ENCODE measurements around the gene COQ7.

Gene COQ7

GRCh38 chr16:19114359-19115147, 47.1 kb downstream of the COQ7 start:
- TF ChIP-seq TEAD4 (IDR thresholded peaks at IDR 0.05) (no peak), EP300 (IDR thresholded peaks at IDR 0.05; ENCODE audit: borderline replicate concordance) (no peak), MAX (IDR thresholded peaks at IDR 0.05) (peak; percentile 52)

GRCh38 chr16:19115148-19116021, 48.0 kb downstream of the COQ7 start:
- TF ChIP-seq TEAD4 (IDR thresholded peaks at IDR 0.05) = no peak
- TF ChIP-seq RAD21 (IDR thresholded peaks at IDR 0.05; ENCODE audit: low read depth) = no peak
- TF ChIP-seq CREB1 (IDR thresholded peaks at IDR 0.05; ENCODE audit: low read depth) = no peak
- TF ChIP-seq TCF12 (IDR thresholded peaks at IDR 0.05; ENCODE audit: low read depth) = no peak
- TF ChIP-seq NFIC (IDR thresholded peaks at IDR 0.05) = no peak
- no peak for TF ChIP-seq EP300 (IDR thresholded peaks at IDR 0.05; ENCODE audit: borderline replicate concordance)
- no peak for TF ChIP-seq CEBPB (IDR thresholded peaks at IDR 0.05)
- TF ChIP-seq REST (IDR thresholded peaks at IDR 0.05; ENCODE audit: low read depth) = no peak
- no peak for TF ChIP-seq YY1 (IDR thresholded peaks at IDR 0.05; ENCODE audit: low read depth)
- TF ChIP-seq TAF1 (IDR thresholded peaks at IDR 0.05; ENCODE audit: low read depth) = no peak
- no peak for TF ChIP-seq FOXM1 (IDR thresholded peaks at IDR 0.05; ENCODE audit: borderline replicate concordance, low read depth)
- TF ChIP-seq MAX (IDR thresholded peaks at IDR 0.05) = no peak
- no peak for TF ChIP-seq EGR1 (IDR thresholded peaks at IDR 0.05)
- no peak for TF ChIP-seq USF1 (IDR thresholded peaks at IDR 0.05)

- TF ChIP-seq ZBTB7A (IDR thresholded peaks at IDR 0.05; ENCODE audit: low read depth) = no peak
- TF ChIP-seq TEAD4 (IDR thresholded peaks at IDR 0.05) = no peak
- TF ChIP-seq CEBPB (IDR thresholded peaks at IDR 0.05) = no peak
- no peak for TF ChIP-seq YY1 (IDR thresholded peaks at IDR 0.05; ENCODE audit: low read depth)
- TF ChIP-seq FOXM1 (IDR thresholded peaks at IDR 0.05; ENCODE audit: borderline replicate concordance, low read depth) = no peak
- TF ChIP-seq MAX (IDR thresholded peaks at IDR 0.05) = no peak
- no peak for TF ChIP-seq RAD21 (IDR thresholded peaks at IDR 0.05; ENCODE audit: low read depth)
- no peak for TF ChIP-seq USF1 (IDR thresholded peaks at IDR 0.05)
- no peak for TF ChIP-seq NFIC (IDR thresholded peaks at IDR 0.05)
- TF ChIP-seq CREB1 (IDR thresholded peaks at IDR 0.05; ENCODE audit: low read depth) = no peak
- TF ChIP-seq EP300 (IDR thresholded peaks at IDR 0.05; ENCODE audit: borderline replicate concordance) = no peak
- TF ChIP-seq TCF12 (IDR thresholded peaks at IDR 0.05; ENCODE audit: low read depth) = no peak
- TF ChIP-seq REST (IDR thresholded peaks at IDR 0.05; ENCODE audit: low read depth) = no peak
- TF ChIP-seq EGR1 (IDR thresholded peaks at IDR 0.05) = no peak
These were observed 49.5 kb downstream of the COQ7 start for GRCh38 chr16:19116711-19117449.

GRCh38 chr16:19118938-19119431, 51.6 kb downstream of the COQ7 start:
- TF ChIP-seq TEAD4 (IDR thresholded peaks at IDR 0.05) (no peak), FOXM1 (IDR thresholded peaks at IDR 0.05; ENCODE audit: borderline replicate concordance, low read depth) (no peak), CEBPB (IDR thresholded peaks at IDR 0.05) (no peak), REST (IDR thresholded peaks at IDR 0.05; ENCODE audit: low read depth) (no peak), TAF1 (IDR thresholded peaks at IDR 0.05; ENCODE audit: low read depth) (no peak), NFIC (IDR thresholded peaks at IDR 0.05) (no peak), EGR1 (IDR thresholded peaks at IDR 0.05) (no peak), MAX (IDR thresholded peaks at IDR 0.05) (no peak), ZBTB7A (IDR thresholded peaks at IDR 0.05; ENCODE audit: low read depth) (no peak), RAD21 (IDR thresholded peaks at IDR 0.05; ENCODE audit: low read depth) (no peak), EP300 (IDR thresholded peaks at IDR 0.05; ENCODE audit: borderline replicate concordance) (no peak), YY1 (IDR thresholded peaks at IDR 0.05; ENCODE audit: low read depth) (no peak), CREB1 (IDR thresholded peaks at IDR 0.05; ENCODE audit: low read depth) (no peak), TCF12 (IDR thresholded peaks at IDR 0.05; ENCODE audit: low read depth) (no peak), USF1 (IDR thresholded peaks at IDR 0.05) (no peak)
